Psoas muscle (tissue), 8 donors: ENCODE results near the gene SPRYD7. TPM values are rescaled to one million over a fixed set of nuclear protein-coding genes. Genes with fewer than 3 reads are reported as not detected.

ENCODE experiments used
- ATAC-seq, 4 donors: fragments of 200-7000 bp; cut with Tn5 transposase; one replicate each; pipeline ENCODE4 v1.9.1; 2020; ENCODE audit warnings: moderate library complexity in 3 of 4, mild to moderate bottlenecking in 2 of 4
- DNase-seq, 2 donors: peaks; one replicate each; pipeline ENCODE4 v3.0.0-alpha.2; 2020
- H3K27ac ChIP-seq: fragments of 200-600 bp; one replicate; pipeline ENCODE4 v1.8.0; 2022
- H3K27me3 ChIP-seq, 3 donors: fragments of 200-600 bp in 1 of 3; one replicate each; pipeline versions ENCODE4 v1.6.1 to v1.8.0; 2013 to 2022; ENCODE audit warnings: low read length in 2 of 3, mild to moderate bottlenecking in 2 of 3, moderate library complexity in 1 of 3; ENCODE audit not compliant: insufficient read depth in 3 of 3
- H3K36me3 ChIP-seq, 2 donors: fragments of 200-600 bp in 1 of 2; one replicate each; pipeline versions ENCODE4 v1.6.1 to v1.8.0; 2013 to 2022; ENCODE audit warnings: low read depth in 1 of 2, mild to moderate bottlenecking in 1 of 2, moderate library complexity in 1 of 2; ENCODE audit not compliant: insufficient read depth in 1 of 2
- H3K4me1 ChIP-seq: fragments of 200-600 bp; one replicate; pipeline ENCODE4 v1.8.0; 2022
- H3K4me3 ChIP-seq: fragments of 200-600 bp; one replicate; pipeline ENCODE4 v1.8.0; 2022; ENCODE audit warnings: mild to moderate bottlenecking
- H3K9me3 ChIP-seq: fragments of 200-600 bp; one replicate; pipeline ENCODE4 v1.8.0; 2022
- WGBS, 3 donors: extraction: QIAGEN DNeasy Blood & Tissue Kit; methylation state at CpG; one replicate each; pipeline versions ENCODE4 v1.1.6 to v1.1.7; 2013; 5-methylcytosine and 5-hydroxymethylcytosine counted together
- intact Hi-C, 2 donors: fragments of 100-400 bp; cut with DNase I; formaldehyde crosslinking; loops; one replicate each; pipeline versions ENCODE4 v1.11.0 to v1.14.2; 2022
- polyA plus RNA-seq, 3 donors: library from polyadenylated mRNA; stranded (reverse); fragments of 200-250 nt; gene quantifications; one replicate each; pipeline ENCODE4 v1.2.3, GENCODE V29; 2013
- total RNA-seq, 4 donors: library from RNA; stranded (reverse); fragmentation: NEBNext Ultra II Directional in 2 of 4; extraction: Animal tissue kit (Norgen Biotek cat#: 25700) in 2 of 4; gene quantifications; one replicate each; pipeline versions ENCODE4 v1.2.1 to v1.2.4, GENCODE V29; 2021 to 2023
- TF ChIP-seq, protein P1 (sequence below): fragments of 200-600 bp; IDR thresholded peaks from one replicate; pipeline ENCODE4 v1.8.0; 2022; ENCODE audit warnings: antibody characterized with exemption
- donor health status: healthy with polysubstance abuse.
- donor health status: DM: no; HTN: no; CAD: no; lungs with moderate emphysema.
- donor health status: Bipolar disorder and iron deficiency.
- donor health status: healthy.
- donor health status: DM: yes; HTN: yes; CAD: no.
- donor health status: DM: no; HTN: no; CAD: no.
- donor health status: DM: no; HTN: no; CAD: no.
- donor health status: DM: yes; HTN: yes; CAD: no.

Gene SPRYD7
- total and polyA plus RNA-seq, 7 donors: 4.7 to 23.8 (median 14.7) TPM

DNA sequence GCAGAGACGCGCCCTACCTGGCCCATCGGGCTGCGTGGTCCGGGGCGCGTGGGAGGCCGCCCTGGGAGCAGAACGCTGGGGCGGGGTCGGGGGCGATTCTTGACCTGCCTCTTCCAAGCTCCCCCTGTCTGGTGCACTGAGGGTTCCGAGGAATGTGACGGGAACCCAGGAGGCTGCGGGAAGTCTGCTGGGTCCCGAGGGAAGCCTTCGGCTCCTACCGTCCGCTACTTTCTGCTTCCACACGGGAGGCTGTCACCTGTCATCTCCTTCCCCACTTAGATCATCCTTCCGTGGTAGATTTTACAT is 781 bp upstream of the SPRYD7 start:
- ATAC-seq (peak in 1 of 4 donors; percentile 1), DNase-seq (peak in 1 of 2 donors; percentile 55)
- TF ChIP-seq, protein P1, sequence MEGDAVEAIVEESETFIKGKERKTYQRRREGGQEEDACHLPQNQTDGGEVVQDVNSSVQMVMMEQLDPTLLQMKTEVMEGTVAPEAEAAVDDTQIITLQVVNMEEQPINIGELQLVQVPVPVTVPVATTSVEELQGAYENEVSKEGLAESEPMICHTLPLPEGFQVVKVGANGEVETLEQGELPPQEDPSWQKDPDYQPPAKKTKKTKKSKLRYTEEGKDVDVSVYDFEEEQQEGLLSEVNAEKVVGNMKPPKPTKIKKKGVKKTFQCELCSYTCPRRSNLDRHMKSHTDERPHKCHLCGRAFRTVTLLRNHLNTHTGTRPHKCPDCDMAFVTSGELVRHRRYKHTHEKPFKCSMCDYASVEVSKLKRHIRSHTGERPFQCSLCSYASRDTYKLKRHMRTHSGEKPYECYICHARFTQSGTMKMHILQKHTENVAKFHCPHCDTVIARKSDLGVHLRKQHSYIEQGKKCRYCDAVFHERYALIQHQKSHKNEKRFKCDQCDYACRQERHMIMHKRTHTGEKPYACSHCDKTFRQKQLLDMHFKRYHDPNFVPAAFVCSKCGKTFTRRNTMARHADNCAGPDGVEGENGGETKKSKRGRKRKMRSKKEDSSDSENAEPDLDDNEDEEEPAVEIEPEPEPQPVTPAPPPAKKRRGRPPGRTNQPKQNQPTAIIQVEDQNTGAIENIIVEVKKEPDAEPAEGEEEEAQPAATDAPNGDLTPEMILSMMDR: no peak
- Histone ChIP-seq H3K27me3 (no peaks in the 10 kb centered on the region), H3K4me1 (peaks cover 29% of the 10 kb centered on the region), H3K9me3 (no peaks in the 10 kb centered on the region), H3K36me3 (no peaks in the 10 kb centered on the region), H3K27ac (peak overlapping the region; percentile 92), H3K4me3 (peak overlapping the region; percentile 90)
- WGBS, 3 donors: 0 to 1% (median 1%) methylated on average over 21 of the region's 21 CpGs
- intact Hi-C loops: loop anchor here (5.0 to 10.0 kb wide), 2 partner anchors 282 to 975 kb away; no protein-coding TSS in a partner anchor

DNA sequence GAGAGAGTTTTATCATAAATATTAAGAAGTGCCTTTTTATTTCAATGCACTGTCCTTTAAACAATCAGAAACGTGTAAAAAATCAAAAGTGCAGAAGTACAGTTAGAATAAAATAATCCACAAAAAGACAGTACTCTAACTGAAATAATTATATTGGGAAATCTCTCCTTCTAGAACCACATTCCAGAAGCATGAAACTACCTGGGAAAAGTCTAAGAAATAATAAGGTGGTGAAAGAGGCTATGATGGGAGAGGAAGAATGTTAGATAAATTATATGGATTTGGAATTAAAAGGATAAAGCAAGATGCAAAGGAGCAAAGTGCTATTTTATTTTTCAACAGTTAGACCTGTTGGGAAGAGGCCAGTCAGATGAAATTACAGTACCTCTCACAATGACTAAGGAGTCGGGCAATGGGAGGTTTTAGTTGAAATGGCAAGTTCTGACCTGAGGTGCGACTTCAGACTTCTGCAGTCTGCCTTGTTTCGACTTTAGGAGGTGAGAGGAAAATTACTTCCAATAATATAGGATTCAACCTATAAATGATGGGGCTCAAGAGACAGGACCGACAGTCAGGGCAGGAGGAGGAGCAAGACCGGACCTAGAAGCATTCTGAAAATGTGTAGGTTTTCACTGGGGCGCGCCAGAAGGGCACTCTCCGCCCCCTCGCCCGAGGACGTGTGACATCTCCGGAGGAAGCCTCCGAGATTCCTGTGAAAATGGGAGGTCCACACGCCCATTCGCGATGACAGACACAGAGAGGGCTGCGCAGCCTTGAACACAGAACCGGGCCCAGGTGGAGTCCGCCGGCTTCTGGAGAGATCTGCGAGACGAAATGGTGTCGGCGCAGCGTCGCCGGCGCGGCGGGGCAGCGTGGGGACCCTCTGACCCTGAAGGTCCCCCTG is 717 bp downstream of the SPRYD7 start:
- ATAC-seq (peak; percentile 11 to 40 (median 16)), DNase-seq (peak in 1 of 2 donors; percentile 57)
- 2 to 3% (median 2%) methylated on average over 31 to 32 of the region's 32 CpGs for WGBS, 3 donors
- H3K9me3 ChIP-seq: no peaks in the 10 kb centered on the region
- H3K27ac ChIP-seq: peak overlapping the region; percentile 92
- intact Hi-C loops: loop anchor here (5.0 to 10.0 kb wide), 2 partner anchors 281 to 977 kb away; no protein-coding TSS in a partner anchor
- H3K4me1 ChIP-seq: peaks cover 29% of the 10 kb centered on the region
- no peaks in the 10 kb centered on the region for H3K27me3 ChIP-seq
- H3K36me3 ChIP-seq: peaks cover 0 to 11% of the 10 kb centered on the region in 2 donors
- TF ChIP-seq, protein P1: no peak
- peak overlapping the region; percentile 90 for H3K4me3 ChIP-seq

- Histone ChIP-seq H3K9me3 (no peaks in the 10 kb centered on the region), H3K4me1 (peaks cover 29% of the 10 kb centered on the region), H3K36me3 (peaks cover 0 to 31% of the 10 kb centered on the region in 2 donors), H3K4me3 (peak overlapping the region; percentile 90), H3K27ac (no peak overlapping the region), H3K27me3 (no peaks in the 10 kb centered on the region)
- intact Hi-C loops: loop anchor here in 1 of 2 donors (2.0 to 10.0 kb wide), 2 partner anchors 69 to 279 kb away; no protein-coding TSS in a partner anchor
- ATAC-seq (no peak), DNase-seq (no peak)
- TF ChIP-seq, protein P1: no peak
- WGBS, 3 donors: 90 to 93% (median 92%) methylated on average over 7 of the region's 7 CpGs
Observed at GRCh38 chr13:49933511-49933910, 2.6 kb downstream of the SPRYD7 start.

- intact Hi-C loops: loop anchor here in 1 of 2 donors (2.0 to 10.0 kb wide), 2 partner anchors 70 to 278 kb away; no protein-coding TSS in a partner anchor
- Histone ChIP-seq H3K27ac (no peak overlapping the region), H3K4me1 (peaks cover 29% of the 10 kb centered on the region), H3K27me3 (no peaks in the 10 kb centered on the region), H3K36me3 (peaks cover 0 to 37% of the 10 kb centered on the region in 2 donors), H3K4me3 (peak overlapping the region; percentile 1), H3K9me3 (no peaks in the 10 kb centered on the region)
- TF ChIP-seq, protein P1: no peak
- DNase-seq (no peak), ATAC-seq (no peak)
- WGBS, 3 donors: 17 to 35% (median 21%) methylated on average over 1 of the region's 1 CpG
Observed at GRCh38 chr13:49932868-49933267, 3.3 kb downstream of the SPRYD7 start.
